ENCODE data around the gene DLK2.
A peak's percentile ranks its signal among the peaks of the same experiment; 100 is the strongest.

Gene DLK2

DNA sequence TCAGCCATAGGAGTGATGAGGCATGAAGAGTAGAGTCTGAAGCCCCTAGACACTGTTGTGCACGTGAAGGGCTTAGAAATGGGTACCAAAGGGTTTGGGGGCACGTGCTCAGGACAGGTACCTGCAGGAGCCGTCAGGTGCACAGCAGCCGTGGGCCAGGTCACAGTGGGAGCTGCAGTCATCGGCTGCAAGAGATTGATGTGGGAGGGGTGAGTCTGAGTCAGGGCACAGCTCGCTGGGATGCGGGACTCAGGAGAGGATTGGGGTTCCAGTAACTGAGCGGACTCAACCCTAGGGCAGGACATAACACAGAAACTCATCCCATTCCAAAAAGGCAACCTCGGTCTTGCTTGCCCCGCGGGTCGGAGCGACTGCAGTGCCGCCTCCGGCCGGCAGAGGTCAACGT is 1.1 kb downstream of the DLK2 start:
- Histone ChIP-seq H3K9me3 (no peaks in the 10 kb centered on the region), H3K4me3 (ENCODE audit: low read depth, low read length) (peak overlapping the region; percentile 60), H3K4me1 (no peaks in the 10 kb centered on the region), H3K36me3 (no peaks in the 10 kb centered on the region; the same call in 1 of the 2 replicates), H3K27me3 (peaks cover 12% of the 10 kb centered on the region)
- TF ChIP-seq, protein P1, sequence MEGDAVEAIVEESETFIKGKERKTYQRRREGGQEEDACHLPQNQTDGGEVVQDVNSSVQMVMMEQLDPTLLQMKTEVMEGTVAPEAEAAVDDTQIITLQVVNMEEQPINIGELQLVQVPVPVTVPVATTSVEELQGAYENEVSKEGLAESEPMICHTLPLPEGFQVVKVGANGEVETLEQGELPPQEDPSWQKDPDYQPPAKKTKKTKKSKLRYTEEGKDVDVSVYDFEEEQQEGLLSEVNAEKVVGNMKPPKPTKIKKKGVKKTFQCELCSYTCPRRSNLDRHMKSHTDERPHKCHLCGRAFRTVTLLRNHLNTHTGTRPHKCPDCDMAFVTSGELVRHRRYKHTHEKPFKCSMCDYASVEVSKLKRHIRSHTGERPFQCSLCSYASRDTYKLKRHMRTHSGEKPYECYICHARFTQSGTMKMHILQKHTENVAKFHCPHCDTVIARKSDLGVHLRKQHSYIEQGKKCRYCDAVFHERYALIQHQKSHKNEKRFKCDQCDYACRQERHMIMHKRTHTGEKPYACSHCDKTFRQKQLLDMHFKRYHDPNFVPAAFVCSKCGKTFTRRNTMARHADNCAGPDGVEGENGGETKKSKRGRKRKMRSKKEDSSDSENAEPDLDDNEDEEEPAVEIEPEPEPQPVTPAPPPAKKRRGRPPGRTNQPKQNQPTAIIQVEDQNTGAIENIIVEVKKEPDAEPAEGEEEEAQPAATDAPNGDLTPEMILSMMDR (IDR thresholded peaks at IDR 0.05; ENCODE audit: low read depth, low read length) = peak; percentile 84
- no peak for DNase-seq

DNA sequence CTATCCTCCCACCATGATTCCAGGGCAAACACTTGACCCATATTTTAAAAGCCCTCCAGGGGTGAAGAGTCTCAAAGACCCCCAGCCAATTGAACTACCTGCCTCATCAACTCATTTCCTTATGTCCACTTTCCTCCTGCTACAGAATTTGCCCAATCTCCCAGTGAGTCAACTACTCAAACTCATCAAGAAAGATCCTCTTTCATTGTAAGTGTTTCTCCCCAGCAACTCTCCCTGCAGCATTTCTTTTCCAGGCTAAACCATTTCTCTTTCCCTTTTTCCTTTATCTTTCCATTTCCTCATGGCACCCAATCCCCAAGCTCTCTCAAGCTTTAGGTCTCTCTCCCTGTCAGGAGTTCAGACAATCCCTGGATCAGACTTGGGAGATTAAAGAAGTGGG is 1.5 kb downstream of the DLK2 start:
- Histone ChIP-seq H3K36me3 (no peaks in the 10 kb centered on the region; the same call in 1 of the 2 replicates), H3K4me3 (ENCODE audit: low read depth, low read length) (no peak overlapping the region), H3K9me3 (no peaks in the 10 kb centered on the region), H3K4me1 (no peaks in the 10 kb centered on the region), H3K27me3 (peaks cover 12% of the 10 kb centered on the region)
- TF ChIP-seq, protein P1 (IDR thresholded peaks at IDR 0.05; ENCODE audit: low read depth, low read length) = no peak
- no peak for DNase-seq

DNA sequence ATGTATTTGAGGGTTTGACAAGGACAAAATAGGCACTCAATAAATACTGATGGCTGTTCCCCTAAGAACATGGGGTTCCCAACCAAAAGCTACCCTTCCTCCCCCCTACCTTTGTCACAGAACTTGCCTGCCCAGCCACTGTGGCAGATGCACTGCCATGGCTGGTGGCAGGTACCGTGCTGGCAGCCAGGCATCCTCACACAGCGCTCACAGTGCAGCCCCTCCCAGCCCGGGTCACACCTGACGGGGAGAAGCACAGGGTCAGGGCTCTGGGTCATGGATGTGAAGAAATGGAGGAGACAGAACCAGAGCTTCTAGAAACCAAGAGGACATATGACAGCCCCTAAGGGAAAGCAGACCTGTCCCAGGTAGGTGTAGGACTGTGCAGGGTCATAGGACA is 2.5 kb downstream of the DLK2 start:
- no peaks in the 10 kb centered on the region; the same call in 1 of the 2 replicates for H3K36me3 ChIP-seq
- H3K27me3 ChIP-seq = peaks cover 12% of the 10 kb centered on the region
- no peaks in the 10 kb centered on the region for H3K4me1 ChIP-seq
- no peaks in the 10 kb centered on the region for H3K9me3 ChIP-seq
- no peak overlapping the region for H3K4me3 ChIP-seq (ENCODE audit: low read depth, low read length)
- TF ChIP-seq, protein P1 (IDR thresholded peaks at IDR 0.05; ENCODE audit: low read depth, low read length) = no peak
- no peak for DNase-seq

DNA sequence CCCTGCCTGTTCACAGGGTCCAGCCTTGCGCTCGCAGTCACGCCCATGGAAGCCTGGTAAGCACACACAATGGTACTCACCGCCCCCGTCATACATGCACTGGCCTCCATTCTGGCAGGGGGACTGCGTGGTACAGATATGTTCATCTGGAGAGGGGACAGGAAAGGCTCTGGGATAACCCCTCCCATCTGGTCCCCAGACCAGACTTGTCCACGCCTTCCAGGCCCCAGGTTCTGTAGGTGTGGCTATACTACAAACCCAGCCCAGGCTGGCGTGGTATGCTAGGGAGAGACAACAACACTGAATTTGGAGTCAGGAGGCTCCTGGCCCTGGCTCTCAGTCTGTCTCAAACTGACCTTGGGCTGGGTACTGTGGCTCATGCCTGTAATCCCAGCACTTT is 3.4 kb downstream of the DLK2 start:
- no peaks in the 10 kb centered on the region; the same call in 1 of the 2 replicates for H3K36me3 ChIP-seq
- no peaks in the 10 kb centered on the region for H3K4me1 ChIP-seq

DNA sequence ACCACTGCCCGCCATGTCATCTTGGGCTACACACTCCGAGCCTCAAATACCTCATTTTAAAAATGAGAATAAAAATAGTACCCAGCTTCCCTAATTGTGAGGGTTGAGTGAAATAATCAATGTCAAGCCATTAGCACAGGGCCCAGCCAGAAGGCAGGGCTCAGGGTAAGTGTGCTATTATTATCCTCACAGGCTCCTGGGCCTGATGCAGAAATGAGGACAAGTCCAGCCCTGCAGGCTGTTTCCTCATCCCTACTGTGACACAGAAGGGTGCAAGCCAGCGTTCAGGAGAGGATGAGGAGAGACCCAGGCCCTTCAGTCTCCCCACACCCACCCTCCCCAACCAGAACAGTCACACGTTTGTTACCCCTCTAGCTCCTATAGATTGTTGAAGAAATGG is 4.0 kb downstream of the DLK2 start:
- TF ChIP-seq, protein P1 (IDR thresholded peaks at IDR 0.05; ENCODE audit: low read depth, low read length) = no peak
- DNase-seq = no peak
- Histone ChIP-seq H3K9me3 (no peaks in the 10 kb centered on the region), H3K4me1 (no peaks in the 10 kb centered on the region), H3K27me3 (peaks cover 7% of the 10 kb centered on the region), H3K4me3 (ENCODE audit: low read depth, low read length) (no peak overlapping the region), H3K36me3 (no peaks in the 10 kb centered on the region; the same call in 1 of the 2 replicates)

More for the DNA sequence above, 3.4 kb downstream of the DLK2 start:
- H3K9me3 ChIP-seq = no peaks in the 10 kb centered on the region
- H3K27me3 ChIP-seq = peaks cover 12% of the 10 kb centered on the region
- TF ChIP-seq, protein P1 (IDR thresholded peaks at IDR 0.05; ENCODE audit: low read depth, low read length) = no peak
- H3K4me3 ChIP-seq (ENCODE audit: low read depth, low read length) = no peak overlapping the region
- no peak for DNase-seq

DNA sequence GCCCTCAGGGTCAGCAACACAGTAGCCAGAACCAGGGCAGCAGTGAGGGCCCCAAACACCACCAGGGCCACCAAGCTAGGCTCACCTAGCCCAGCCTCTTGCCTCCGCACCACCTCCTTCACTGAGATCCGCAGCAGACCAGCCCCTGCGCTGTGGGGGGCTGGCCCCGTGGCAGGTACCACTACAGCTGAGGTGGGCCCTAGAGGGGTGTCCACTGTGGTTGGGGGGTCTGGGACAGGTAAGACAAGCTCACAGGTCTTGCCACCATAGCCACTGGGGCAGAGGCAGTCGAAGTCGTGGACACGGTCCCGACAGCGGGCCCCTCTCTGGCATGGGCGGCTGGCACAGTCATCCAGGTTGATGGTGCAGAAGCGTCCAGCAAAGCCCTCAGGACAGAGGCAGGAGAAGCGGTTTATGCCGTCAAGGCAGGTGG is 4.6 kb downstream of the DLK2 start:
- H3K4me3 ChIP-seq (ENCODE audit: low read depth, low read length) = no peak overlapping the region
- TF ChIP-seq, protein P1 (IDR thresholded peaks at IDR 0.05; ENCODE audit: low read depth, low read length) = no peak
- H3K4me1 ChIP-seq = no peaks in the 10 kb centered on the region
- H3K36me3 ChIP-seq = no peaks in the 10 kb centered on the region; the same call in 1 of the 2 replicates
- peaks cover under 1% of the 10 kb centered on the region; the same call in 1 of the 2 replicates for H3K27me3 ChIP-seq
- H3K9me3 ChIP-seq = no peaks in the 10 kb centered on the region
- no peak for DNase-seq

Measured in BE2C (cell line).